ENCODE results near the gene KMT5C.

Gene KMT5C

DNA sequence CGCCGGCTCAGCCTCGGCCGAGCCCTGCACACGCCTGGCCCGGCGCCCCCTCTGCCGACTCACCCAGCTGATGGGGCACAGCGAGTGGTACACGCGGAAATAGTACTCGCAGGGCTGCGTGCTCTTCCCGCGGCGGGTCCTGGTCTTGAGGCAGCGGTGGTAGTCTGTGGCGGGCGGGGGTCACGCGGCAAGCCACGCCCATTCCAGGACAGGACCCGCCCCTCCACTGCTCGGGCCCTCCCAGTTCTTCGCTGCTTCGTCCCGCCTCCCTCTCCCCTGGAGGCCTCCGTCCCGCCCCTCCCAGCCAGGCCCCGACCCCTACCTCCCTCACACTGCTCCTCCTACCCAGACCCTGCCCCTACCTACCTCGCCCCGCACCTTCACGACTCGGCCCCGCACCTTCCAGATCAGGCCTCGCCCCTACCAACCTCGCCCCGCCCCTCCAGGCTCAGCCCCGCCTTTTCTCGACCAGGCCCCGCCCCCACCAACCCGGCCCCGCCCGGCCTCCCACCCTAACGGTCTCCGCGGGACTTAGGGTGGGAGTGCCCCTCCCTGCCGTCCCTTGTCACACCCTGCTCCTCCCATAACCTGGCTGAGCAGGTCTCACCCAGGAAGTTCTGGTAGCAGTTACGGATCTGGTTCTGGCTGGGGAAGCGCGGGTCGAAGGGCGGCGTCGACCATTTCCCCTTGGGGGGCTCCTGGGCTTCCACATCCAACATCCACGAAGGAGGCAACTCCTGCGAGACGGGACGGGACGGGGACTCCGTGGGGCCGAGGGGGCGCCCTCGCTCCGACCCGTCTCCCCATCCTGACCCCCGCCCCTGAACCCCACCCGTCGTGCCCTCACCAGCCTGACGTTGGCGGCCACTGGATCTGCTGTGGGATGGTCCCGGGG lies 14.4 kb downstream of the KMT5C start:
- no peak for TF ChIP-seq MYC (IDR thresholded peaks at IDR 0.05; ENCODE audit: low read depth, low read length)
- TF ChIP-seq POLR2A (IDR thresholded peaks at IDR 0.05; ENCODE audit: extremely low read depth, insufficient read length): no peak
- TF ChIP-seq, protein P1, sequence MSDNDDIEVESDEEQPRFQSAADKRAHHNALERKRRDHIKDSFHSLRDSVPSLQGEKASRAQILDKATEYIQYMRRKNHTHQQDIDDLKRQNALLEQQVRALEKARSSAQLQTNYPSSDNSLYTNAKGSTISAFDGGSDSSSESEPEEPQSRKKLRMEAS (IDR thresholded peaks at IDR 0.05; ENCODE audit: low read depth, low read length): no peak
- TF ChIP-seq, protein P2, sequence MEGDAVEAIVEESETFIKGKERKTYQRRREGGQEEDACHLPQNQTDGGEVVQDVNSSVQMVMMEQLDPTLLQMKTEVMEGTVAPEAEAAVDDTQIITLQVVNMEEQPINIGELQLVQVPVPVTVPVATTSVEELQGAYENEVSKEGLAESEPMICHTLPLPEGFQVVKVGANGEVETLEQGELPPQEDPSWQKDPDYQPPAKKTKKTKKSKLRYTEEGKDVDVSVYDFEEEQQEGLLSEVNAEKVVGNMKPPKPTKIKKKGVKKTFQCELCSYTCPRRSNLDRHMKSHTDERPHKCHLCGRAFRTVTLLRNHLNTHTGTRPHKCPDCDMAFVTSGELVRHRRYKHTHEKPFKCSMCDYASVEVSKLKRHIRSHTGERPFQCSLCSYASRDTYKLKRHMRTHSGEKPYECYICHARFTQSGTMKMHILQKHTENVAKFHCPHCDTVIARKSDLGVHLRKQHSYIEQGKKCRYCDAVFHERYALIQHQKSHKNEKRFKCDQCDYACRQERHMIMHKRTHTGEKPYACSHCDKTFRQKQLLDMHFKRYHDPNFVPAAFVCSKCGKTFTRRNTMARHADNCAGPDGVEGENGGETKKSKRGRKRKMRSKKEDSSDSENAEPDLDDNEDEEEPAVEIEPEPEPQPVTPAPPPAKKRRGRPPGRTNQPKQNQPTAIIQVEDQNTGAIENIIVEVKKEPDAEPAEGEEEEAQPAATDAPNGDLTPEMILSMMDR (IDR thresholded peaks at IDR 0.05; ENCODE audit: low read depth, low read length): no peak
- DNase-seq (ENCODE audit: low read depth): peak; percentile 35

DNA sequence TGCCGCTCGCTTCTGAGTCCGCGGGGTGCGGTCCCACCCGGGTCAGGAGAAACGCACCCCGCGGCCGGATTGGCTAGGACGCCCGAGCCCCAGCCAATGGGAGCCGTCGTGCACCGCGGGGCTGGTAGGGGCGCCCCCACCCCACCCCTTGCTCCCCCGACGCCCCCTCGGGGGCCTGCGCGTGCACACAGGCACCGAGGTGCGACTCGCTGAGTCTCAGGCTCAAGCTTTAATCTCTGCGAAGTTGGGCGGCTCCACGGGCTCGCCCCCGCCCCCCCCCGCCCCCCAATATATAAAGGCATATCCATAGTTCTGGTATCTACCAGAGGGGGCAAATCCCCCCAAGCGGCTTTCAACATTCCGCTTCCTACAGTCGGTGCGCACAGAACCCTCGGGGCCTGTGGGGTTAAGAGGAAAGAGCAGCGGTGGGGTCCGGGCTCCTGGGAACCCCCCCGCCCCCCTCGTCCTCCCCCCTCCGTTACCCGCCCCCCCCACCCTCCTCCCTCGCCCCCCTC lies 15.1 kb downstream of the KMT5C start, which contains the start of gene COX6B2:
Gene COX6B2 (minus strand): TSS at position 22 of the 515 bp plus-strand sequence. CDS start 198 bp downstream, outside the sequence.
- no peak for DNase-seq (ENCODE audit: low read depth)

More for the DNA sequence above, 14.4 kb downstream of the KMT5C start:
- H3K4me3 ChIP-seq (ENCODE audit: low read depth, low read length): no peak overlapping the region

DNA sequence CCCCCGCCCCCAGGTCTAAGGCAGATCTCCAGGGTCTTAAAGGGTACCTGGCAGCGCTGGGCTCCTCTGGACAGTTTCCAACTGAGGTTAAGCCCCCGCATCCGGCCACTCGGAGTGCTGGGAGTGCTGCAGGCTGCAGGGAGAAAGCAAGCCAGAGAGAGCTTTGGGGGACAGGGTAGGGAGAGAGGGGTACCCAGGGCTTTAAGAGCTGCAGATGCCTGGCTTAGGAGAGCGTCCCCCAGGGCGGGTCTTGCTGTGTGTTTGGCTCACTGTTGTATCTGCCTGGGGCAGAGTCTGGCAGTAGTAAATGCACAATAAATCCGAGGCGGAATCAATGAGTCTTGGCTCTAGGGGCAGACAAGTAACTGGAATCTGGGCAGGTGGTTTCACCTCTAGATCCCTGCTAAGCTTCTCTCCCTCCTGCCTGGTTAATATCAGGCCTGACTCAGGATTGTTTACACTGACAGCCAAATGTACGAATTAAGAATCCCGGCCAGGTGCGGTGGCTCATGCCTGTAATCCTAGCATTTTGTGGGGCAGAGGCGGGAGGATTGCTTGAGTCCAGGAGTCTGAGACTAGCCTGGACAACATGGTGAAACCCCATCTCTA lies 15.6 kb downstream of the KMT5C start:
- no peak overlapping the region for H3K4me3 ChIP-seq (ENCODE audit: low read depth, low read length)
- TF ChIP-seq, protein P1 (IDR thresholded peaks at IDR 0.05; ENCODE audit: low read depth, low read length): no peak
- no peak for TF ChIP-seq POLR2A (IDR thresholded peaks at IDR 0.05; ENCODE audit: extremely low read depth, insufficient read length)
- TF ChIP-seq MYC (IDR thresholded peaks at IDR 0.05; ENCODE audit: low read depth, low read length): no peak
- TF ChIP-seq, protein P2 (IDR thresholded peaks at IDR 0.05; ENCODE audit: low read depth, low read length): no peak
- no peak for DNase-seq (ENCODE audit: low read depth)

More for the DNA sequence above, 15.1 kb downstream of the KMT5C start, which contains the start of gene COX6B2:
- TF ChIP-seq, protein P1 (IDR thresholded peaks at IDR 0.05; ENCODE audit: low read depth, low read length): no peak
- TF ChIP-seq, protein P2 (IDR thresholded peaks at IDR 0.05; ENCODE audit: low read depth, low read length): no peak
- TF ChIP-seq POLR2A (IDR thresholded peaks at IDR 0.05; ENCODE audit: extremely low read depth, insufficient read length): no peak
- no peak for TF ChIP-seq MYC (IDR thresholded peaks at IDR 0.05; ENCODE audit: low read depth, low read length)
- no peak within 1 kb of the TSS for H3K4me3 ChIP-seq (ENCODE audit: low read depth, low read length)

DNA sequence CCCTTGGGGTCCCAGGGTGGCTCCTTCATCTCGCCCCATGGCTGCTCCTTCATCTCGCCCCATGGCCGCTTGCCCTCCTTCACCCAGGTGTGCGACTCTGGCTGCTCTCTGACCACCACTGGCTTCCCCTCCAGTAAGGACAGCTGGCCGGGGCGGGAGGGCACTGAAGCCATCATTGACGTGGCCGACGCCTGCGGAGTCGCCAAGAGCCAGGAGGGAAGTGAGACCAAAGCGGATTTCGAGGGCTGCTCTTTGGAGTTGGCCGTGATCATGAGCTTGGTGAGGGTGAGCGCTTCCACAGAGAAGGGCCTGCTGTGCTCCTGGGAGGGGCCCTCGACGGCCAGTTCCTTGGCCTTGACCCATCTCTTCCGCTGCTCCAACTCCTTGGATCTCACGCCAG lies 18.8 kb downstream of the KMT5C start:
- TF ChIP-seq, protein P2 (IDR thresholded peaks at IDR 0.05; ENCODE audit: low read depth, low read length): no peak
- TF ChIP-seq POLR2A (IDR thresholded peaks at IDR 0.05; ENCODE audit: extremely low read depth, insufficient read length) (no peak), MYC (IDR thresholded peaks at IDR 0.05; ENCODE audit: low read depth, low read length) (no peak)
- TF ChIP-seq, protein P1 (IDR thresholded peaks at IDR 0.05; ENCODE audit: low read depth, low read length): no peak
- DNase-seq (ENCODE audit: low read depth): no peak
- H3K4me3 ChIP-seq (ENCODE audit: low read depth, low read length): no peak overlapping the region

- TF ChIP-seq, protein P1 (IDR thresholded peaks at IDR 0.05; ENCODE audit: low read depth, low read length): no peak
- TF ChIP-seq, protein P2 (IDR thresholded peaks at IDR 0.05; ENCODE audit: low read depth, low read length): no peak
- TF ChIP-seq POLR2A (IDR thresholded peaks at IDR 0.05; ENCODE audit: extremely low read depth, insufficient read length): no peak
- TF ChIP-seq MYC (IDR thresholded peaks at IDR 0.05; ENCODE audit: low read depth, low read length): no peak
- DNase-seq (ENCODE audit: low read depth): no peak
- no peak overlapping the region for H3K4me3 ChIP-seq (ENCODE audit: low read depth, low read length)
These were observed 19.6 kb downstream of the KMT5C start for GRCh38 chr19:55358943-55359908.
